HG03439 (cell line): ENCODE data around the gene ANKDD1A.

Experiments used
- ATAC-seq: cut with Tn5 transposase; IDR thresholded peaks from one replicate; pipeline ENCODE4 v1.9.1; 2021; ENCODE audit warnings: mild to moderate bottlenecking, moderate library complexity; ENCODE audit not compliant: unreplicated experiment

ANKDD1A gene

DNA sequence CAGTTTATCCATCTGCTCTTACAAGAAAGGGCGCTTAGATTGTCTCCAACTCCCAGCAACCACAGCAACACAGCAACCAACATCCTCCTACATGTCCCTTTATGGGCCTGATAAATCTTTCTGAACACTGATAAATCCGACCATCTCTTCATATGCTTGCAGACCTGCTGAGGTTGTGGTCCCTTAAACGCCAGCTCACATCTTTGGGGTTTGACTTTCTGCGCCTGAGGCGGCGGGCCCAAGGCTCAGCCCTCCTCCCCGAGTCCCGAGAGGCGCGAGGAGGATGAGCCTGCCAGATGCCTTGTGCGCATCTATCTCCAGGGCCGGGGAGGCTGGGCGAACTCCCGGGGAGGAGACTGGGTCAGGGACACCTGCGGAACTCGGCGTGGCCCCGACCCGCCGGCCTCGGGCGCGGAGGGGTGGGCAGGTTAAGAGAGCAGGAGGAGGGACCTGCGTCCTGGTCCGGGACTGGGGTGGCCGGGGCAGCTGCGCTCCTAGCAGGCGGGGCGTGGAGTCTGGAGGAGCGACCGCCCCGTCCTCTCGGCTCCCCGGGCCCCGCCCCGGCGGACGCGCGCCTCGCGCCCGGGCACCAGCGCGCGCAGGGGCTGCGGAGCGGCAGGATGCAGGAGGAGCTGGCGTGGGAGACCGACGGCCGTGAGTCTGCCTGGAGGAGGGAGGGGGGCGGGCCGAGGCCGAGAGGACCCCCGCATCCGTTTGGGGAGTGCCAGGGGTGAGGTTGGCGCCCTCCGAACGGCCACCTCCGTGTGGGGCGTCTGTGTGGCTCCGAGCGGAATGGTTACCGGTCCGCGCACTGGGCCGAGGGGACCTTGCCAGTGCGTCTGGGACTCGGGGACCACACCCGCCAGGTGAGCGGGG lies at the start of gene ANKDD1A:
ANKDD1A (plus strand) TSS at position 592 of the 876 bp plus-strand sequence; CDS start at position 621, 29 bp downstream.
- ATAC-seq: no peak

DNA sequence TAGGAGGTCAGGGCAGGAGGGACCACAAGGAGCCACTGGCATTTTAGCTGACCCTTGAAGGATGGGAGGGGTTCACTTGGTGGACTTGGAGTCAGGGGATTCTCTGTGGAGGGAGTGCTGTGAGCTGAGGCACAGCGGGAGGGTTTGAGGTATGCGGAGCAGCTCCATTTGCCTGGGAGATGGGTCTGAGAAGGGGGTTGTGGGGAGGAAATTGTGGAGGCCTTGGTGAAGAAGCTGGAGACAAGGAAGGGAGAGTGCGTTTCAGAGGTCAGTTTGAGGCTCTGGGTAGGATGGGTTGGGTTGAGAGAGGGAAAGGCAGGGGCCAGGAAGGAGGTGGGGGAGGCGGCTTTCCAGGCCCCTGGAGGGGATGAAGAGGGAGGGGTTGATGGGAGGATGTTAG lies 49.7 kb upstream of the ANKDD1A start:
- ATAC-seq: no peak

DNA sequence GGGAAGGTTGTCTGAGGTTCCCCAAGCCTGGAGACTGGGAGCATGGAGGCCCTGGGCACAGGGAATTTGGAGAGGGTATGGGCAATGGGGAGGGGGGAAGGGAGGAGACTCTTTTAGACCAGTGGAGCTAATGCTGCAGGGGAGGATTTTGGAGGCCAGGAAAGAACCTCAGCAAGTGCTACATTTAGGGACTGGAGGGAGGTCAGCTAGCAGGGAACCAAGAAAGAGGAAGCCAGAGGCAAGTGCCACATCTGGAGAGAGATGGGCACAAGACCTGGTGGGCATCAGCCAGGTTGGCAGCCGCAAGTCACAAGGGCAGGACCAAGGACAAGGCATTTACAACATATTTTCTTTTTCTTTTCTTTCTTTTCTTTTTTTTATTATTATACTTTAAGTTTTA lies 49.3 kb upstream of the ANKDD1A start:
- no peak for ATAC-seq

DNA sequence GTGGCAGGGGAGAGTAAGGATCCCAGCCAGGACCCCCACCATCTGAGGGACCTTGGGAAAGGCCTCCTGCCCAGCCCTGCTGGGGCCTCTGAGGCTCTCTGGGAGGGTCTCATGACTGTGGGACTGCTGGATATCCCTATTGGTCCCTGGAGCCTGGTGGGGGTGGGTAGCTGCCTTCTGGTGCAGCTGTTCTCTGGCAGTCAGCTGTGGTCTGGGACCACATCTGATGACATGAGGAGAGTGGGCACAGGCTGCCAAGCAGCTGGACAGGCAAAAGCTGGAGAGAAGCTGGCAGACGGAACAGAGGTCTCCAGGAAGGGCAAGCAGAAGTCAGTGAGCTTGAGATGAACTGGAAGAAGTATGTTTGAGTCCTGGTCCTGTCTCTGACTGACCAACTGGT lies 47.6 kb upstream of the ANKDD1A start:
- no peak for ATAC-seq

DNA sequence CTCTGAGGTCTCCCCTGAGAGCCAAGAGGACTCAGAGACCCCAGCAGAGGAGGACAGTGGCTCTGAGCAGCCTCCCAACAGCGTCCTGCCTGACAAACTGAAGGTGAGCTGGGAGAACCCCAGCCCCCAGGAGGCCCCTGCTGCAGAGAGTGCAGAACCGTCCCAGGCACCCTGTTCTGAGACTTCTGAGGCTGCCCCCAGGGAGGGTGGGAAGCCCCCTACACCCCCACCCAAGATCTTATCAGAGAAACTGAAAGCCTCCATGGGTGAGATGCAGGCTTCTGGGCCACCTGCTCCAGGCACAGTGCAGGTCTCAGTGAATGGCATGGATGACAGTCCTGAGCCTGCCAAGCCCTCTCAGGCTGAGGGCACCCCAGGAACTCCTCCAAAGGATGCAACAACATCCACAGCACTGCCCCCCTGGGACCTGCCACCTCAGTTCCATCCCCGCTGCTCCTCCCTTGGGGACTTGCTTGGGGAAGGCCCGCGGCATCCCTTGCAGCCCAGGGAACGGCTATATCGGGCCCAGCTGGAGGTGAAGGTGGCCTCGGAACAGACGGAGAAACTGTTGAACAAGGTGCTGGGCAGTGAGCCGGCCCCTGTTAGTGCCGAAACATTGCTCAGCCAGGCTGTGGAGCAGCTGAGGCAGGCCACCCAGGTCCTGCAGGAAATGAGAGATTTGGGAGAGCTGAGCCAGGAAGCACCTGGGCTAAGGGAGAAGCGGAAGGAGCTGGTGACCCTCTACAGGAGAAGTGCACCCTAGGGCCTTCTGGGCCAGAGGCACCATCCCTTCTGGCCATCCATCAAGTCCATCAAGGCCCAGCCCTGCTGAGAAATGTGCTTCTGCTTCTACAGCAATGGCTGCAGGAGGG lies 46.3 kb upstream of the ANKDD1A start:
- no peak for ATAC-seq

DNA sequence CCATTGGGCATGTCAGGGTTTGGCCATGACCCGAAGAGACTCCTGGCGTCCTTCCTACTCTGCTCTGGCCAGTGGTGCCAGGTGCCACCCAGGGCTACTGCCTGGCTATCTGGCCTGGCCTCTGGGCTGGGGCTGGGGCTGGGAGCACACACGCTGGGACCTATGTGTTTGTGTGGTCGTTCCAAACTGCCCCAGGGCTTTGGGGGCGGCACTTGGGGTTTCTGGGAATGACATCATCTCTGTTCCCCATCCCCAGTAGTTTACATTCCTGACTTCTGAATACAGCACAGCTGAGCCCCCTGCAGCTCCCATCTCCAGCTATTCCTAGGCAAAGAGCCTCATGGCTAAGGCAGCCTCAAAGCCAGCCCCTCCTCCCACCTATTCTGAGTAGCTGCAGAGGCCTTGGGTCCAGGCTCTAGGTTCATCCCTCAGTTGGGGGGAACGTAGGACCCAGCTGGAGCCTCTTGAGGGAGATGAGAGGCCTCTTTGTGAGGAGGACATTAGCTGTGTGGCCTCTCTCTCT lies 45.6 kb upstream of the ANKDD1A start:
- ATAC-seq: no peak

DNA sequence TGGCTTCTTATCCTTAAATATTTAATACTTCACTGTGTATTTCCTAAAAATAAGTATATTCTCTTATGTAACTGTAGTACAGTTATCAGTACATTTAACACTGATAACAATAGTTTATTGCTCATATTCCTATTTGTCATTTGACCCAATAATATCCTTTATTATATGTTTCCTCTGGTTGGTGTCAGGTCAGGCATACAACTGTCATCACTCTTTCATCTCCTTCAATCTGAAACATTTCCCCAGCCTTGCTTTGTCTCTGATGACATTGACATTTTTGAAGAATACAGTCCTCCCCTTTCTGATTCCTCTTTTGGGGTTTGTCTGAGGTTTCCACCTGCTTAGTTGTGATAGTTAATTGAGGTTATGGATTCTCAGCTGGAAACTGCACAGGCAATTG lies 42.2 kb upstream of the ANKDD1A start:
- ATAC-seq: no peak

DNA sequence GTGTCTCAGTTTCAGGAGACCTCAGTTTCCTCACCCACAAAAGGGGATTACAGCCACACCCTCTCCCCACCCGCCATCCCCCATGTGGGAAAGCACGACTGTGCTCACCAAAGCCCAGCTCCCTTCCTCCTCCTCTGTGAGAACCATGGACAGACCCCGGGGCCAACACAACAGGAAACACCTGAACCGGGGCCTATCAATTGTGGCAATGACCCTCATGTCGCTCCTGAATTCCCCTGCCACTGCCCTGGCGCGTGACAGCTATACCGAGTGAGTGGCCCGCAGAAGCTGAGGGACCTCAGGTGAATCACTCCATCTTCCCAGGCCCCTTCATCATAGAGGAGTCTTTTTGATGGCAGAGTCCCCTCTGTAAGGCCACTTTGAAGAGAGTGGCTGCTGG lies 41.3 kb upstream of the ANKDD1A start:
- no peak for ATAC-seq

DNA sequence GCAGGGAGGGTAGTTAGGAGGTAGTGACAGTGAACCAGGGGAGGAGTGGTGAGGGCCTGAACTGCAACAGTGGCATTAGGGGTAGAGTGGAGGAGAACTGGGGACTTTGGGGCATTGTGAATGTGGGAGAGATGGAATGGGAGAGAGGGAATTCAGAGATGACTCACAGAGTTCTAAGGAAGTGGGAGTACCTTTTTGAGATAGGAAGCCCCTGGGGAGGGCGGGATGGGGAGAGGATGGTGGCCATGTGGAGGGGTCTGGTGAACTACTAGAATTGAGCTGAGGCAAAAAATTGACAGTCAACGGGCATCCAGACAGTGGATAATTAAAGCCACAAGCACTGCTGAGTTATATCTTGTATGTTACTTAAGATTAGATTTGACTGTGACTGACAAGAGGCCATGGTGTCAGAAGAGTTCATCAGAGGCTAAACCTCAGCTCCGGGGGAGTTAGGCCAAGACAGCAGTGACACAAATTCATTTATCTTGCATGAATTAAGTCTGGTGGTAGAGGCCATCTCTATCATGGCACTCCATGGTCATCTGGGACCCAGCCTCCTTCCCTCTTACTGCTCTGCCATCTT lies 36.0 kb upstream of the ANKDD1A start:
- no peak for ATAC-seq

DNA sequence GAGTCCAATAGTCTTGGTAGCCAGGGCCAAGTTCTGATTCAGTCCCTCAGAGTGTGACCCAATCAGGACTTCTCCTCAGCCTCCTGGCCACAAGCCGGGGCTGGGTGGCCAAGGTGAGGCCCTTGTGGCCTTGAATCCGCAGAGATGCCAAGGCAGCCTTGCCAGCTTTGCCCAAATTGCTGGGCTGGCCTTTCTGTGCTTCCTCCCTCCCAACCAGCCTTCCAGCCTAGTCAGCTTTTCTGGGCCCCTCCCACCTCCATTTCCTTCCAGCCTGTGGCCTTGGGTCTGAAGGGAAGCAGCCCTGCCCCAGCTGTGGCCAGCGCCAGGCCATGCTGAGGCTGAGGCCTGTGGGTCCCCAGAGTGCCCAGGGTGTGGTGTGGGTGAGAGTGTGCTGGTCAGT lies 34.3 kb upstream of the ANKDD1A start:
- no peak for ATAC-seq

DNA sequence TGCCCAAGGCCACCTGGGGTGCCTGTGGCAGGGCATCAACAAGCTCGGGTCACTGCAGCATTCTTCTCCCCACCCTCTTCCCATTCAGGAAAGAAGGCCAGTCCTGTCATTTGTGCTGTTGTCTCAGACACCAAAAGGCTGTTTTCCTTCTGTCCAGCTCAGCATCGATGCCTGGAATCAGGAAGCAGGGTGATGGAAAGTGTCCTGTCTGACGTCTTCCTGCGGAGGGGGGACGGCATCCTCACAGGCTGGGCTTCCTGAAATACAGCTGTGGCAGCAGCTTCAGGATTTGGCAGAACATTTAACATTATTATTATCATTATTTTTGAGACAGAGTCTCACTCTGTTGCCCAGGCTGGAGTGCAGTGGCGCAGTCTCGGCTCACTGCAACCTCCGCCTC lies 33.0 kb upstream of the ANKDD1A start:
- no peak for ATAC-seq

DNA sequence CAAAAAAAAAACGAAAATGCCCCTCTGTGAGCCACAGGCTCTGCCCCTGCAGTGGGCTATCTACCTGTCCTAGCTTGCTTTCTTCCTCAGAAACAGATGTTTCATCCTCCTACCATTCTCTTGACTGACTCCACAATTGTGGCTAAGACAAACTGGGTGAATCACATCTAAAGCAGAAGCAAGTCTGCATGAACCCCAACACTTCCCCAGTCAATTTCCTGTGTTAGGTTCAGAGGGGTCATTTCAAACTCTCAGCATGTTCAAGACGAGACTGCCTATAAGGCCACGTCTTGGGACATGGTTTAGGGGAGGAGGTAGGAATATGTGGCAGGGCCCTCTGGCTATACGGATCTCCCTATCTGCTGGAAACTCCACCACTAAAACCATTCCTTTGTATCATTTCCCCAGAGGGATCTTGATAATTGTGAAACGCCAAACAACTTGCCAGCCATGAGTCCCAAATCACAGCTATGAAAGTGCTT lies 28.6 kb upstream of the ANKDD1A start:
- no peak for ATAC-seq

DNA sequence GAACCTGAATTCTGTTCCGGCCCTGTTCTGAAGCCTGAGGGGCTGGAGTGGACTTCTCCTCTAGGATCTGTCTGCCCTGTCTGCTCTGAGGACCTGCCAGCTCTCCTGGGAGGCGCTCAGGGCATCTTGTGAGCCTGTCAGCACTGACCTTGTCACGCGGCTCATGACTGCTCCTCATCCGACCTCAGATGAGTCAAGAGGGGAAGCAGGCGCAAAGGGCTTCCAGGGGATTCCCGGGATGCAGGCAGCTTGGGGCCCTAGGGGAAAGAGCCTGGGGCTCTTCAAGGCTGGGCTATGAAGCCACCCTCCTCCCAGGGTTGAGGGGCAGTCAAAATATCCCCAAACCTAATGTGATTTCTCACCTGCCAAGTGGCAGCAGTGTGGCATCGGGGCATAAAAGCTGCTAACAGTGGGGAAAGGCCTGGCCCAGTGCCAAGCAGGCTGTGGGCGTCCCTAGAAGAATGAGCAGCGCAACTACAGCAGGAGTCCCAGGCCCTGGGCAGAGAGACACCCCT lies 27.6 kb upstream of the ANKDD1A start:
- peak; percentile 67 for ATAC-seq

DNA sequence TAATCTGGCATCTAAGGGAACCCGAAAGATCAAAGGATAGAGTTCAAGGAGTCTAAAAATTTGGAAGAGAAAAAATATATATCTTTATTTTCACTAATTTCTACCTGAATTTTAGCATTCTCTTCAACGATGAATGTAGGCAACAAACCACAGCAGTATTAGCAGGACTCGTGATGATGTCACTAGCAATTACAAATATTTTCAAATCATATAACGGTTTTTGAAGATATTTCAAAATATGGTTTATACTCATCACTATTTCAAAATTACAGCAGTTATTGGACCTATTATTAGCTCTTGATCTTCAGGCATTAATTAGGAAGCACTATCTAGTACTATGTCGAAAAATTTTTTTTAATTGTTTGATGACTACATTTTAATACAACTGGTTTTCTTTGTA lies 27.0 kb upstream of the ANKDD1A start:
- ATAC-seq: no peak

DNA sequence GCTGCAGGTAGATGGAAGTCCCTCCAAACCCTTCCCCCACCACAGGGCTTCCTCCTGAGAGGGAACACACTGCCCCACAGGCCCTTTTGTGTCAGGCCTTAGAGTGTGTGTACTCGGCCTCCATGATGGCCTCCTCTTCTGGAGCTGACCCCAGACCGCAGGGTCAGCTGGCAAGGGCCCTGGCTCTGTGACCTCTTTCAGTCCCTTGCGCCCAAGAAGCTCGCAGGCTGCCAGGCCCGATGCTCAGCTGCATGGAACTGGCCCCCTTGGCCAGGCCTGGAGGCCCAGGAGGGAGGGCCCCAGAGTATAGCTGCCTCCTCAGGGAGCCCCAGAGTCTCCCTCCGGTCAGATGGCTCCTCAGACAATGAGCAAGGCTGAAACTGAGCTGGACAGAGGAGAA lies 23.4 kb upstream of the ANKDD1A start:
- ATAC-seq: no peak

DNA sequence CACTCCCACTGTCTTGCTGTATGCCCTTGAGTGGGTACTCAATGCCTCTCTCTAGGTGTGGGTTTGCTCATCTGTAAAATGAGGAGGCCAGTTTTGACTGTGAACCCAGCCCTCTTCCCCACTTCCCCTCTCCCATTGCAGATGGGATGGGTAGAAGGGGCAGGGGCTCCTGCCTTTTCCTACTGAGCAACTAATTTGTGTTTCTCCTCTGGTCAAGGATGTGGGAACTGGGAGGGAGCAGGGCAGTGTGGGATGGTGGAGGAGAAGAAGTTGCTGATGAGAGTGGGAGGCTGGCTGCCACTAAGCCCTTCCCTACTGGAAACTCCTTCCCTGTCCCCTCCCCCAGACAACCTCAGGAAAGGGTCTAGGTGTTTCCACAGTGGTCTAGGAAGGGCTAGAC lies 20.1 kb upstream of the ANKDD1A start:
- ATAC-seq: no peak

DNA sequence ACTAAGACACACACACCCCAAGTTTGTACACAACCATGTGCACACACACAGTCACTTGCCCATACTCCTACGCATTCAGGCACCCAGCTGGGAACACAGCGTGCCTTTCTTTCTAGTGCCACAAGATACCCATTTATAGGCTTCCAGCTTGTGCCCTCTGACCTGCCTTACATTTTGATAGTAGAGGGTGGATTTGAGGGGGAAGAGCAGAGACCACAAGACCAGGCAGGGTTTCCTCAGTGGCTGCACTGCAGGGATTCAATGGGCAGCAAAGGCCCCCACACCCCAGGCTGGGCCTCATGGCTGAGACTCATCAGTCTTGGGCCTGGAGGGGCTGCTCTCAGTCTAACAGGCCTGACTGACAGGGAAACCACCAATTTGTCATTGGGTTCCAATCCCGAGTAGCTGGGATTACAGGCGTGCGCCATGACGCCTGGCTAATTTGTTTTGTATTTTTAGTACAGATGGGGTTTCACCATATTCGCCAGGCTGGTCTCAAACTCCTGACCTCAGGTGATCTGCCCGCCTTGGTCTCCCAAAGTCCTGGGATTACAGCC lies 18.8 kb upstream of the ANKDD1A start:
- ATAC-seq: no peak

DNA sequence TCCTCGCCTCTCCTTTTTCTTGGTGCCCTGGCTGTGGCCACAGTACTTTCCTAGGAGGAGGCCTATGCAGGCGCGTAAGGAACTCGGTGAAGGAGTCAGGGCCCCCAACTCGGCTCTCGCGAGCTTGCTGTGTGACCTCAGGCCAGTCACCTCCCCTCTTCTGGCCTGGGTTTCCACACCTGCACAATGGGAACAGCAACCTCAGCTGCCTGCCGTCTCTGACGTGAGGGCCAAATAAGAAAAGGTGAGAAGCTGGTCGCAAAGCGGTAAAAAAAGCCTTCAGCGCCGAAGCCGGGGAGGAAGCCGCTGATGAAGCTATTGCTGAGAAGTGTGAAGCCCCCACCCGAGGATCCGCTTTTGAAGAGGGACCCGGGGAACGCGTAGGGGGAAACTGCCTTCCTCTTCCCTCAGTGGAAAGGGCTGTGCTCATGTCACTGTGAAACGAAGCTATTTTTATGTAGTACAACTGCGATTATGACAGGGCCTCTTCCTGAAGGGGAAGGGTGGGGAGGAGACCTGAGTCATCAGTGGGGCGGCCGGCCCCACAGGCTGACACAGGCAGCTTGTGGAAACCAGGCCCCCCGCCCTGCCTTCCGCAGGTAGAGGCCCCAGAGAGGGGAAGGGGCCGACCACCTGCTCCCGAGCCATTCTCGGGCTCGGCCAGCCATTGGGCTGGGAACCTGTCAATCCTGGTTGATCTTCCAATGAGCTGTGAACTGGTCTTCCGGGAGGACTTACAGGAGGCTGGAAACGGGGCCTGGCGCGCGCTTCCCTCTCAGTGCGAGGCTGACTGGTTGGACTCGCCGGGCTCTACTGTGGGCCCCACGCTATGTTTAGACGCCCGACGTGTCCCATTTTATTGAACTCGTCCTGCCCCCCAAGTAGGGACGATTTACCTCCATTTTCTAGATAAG lies 18.0 kb upstream of the ANKDD1A start:
- ATAC-seq: peak; percentile 71

DNA sequence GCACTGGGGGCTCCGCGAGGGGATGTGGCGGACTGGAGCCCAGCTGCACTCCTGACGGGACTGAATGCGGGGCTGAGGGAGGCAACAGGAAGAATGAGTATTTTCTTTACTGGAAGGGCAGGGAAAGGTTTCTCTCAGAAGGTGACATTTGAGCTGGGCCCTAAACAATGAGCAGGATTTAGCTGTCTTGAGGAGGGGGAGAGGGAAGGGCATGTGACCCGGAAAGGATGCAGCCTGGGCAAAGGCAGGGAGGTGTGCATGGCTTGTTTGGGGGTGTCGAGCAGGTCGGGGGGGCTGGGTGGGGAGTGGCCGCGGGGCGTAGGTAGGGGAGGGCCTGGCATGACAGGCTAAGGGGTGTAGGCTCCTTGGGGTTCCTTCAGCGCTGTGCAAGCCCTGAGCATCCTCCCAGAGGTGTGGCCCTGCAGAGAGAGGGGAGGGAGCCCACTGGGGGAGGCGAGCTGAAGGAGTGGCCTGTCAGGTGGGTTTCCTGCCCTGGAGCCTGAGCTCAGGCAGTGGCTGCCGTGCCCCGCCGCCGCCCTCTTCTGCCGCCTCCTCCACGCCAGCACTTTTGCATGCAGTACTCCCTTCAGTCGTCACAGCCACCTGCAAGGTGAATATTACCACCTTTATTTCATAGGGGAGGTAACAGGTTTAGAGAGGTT lies 17.2 kb upstream of the ANKDD1A start:
- ATAC-seq: no peak
